IMR-90 (cell line): ENCODE results near the gene PCDHGB5.
"Not testable (repeated sequence)": the region's sequence is repeated elsewhere in the genome, so short reads cannot be mapped to it uniquely, and the experiment has no call there.

Experiments used
- BHLHE40 ChIP-seq: fragments of 150-350 bp; IDR thresholded peaks from 2 replicates; pipeline ENCODE4 v1.6.1; 2016; ENCODE audit warnings: mild to moderate bottlenecking, low read depth, low read length
- CEBPB ChIP-seq: IDR thresholded peaks from 2 replicates; pipeline ENCODE4 v1.6.1; 2012; ENCODE audit warnings: low read depth, low read length, improper control_type of control experiment
- FOS ChIP-seq: fragments of 150-350 bp; IDR thresholded peaks from 2 replicates; pipeline ENCODE4 v1.6.1; 2016; ENCODE audit warnings: low read depth, low read length
- MXI1 ChIP-seq: IDR thresholded peaks from 2 replicates; pipeline ENCODE4 v1.6.1; 2012; ENCODE audit warnings: low read depth, mild to moderate bottlenecking, low read length, moderate library complexity, borderline replicate concordance
- NFE2L2 ChIP-seq: fragments of 150-350 bp; IDR thresholded peaks from 2 replicates; pipeline ENCODE4 v1.6.1; 2016; ENCODE audit warnings: low read depth, mild to moderate bottlenecking, low read length
- POLR2A ChIP-seq: IDR thresholded peaks from 2 replicates; pipeline ENCODE4 v1.6.1; 2012; ENCODE audit warnings: mild to moderate bottlenecking, low read depth, low read length
- RAD21 ChIP-seq: IDR thresholded peaks from 2 replicates; pipeline ENCODE4 v1.6.1; 2012; ENCODE audit warnings: low read length, improper control_type of control experiment
- RFX5 ChIP-seq: IDR thresholded peaks from 2 replicates; pipeline ENCODE4 v1.8.0; 2012; ENCODE audit warnings: low read depth, mild to moderate bottlenecking, low read length, moderate library complexity
- SMC3 ChIP-seq: fragments of 150-350 bp; IDR thresholded peaks from 2 replicates; pipeline ENCODE4 v1.6.1; 2016; ENCODE audit warnings: low read depth, mild to moderate bottlenecking, antibody characterized with exemption, low read length, moderate library complexity
- TF ChIP-seq, protein P1 (sequence below): fragments of 150-350 bp; IDR thresholded peaks from 2 replicates; pipeline ENCODE4 v1.6.1; 2017; ENCODE audit warnings: mild to moderate bottlenecking, antibody characterized with exemption, low read length, low read depth
- TF ChIP-seq, protein P2 (sequence below): conservative IDR thresholded peaks from 2 replicates; pipeline ENCODE4 v1.5.1; 2012; ENCODE audit warnings: mild to moderate bottlenecking, low read depth, low read length, improper control_type of control experiment

DNA sequence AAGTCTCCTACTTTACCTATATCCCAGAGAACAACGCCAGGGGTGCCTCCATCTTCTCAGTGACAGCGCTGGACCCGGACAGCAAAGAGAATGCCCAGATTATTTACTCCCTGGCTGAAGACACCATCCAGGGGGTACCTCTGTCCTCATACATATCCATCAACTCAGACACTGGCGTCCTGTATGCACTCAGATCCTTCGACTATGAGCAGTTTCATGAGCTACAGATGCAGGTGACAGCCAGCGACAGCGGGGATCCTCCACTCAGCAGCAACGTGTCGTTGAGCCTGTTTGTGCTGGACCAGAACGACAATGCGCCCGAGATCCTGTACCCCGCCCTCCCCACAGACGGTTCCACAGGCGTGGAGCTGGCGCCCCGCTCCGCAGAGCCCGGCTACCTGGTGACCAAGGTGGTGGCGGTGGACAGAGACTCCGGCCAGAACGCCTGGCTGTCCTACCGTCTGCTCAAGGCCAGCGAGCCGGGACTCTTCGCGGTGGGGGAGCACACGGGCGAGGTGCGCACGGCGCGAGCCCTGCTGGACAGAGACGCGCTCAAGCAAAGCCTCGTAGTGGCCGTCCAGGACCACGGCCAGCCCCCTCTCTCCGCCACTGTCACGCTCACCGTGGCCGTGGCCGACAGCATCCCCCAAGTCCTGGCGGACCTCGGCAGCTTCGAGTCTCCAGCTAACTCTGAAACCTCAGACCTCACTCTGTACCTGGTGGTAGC, 17.0 kb downstream of the PCDHGB5 start:
- not testable (repeated sequence) for TF ChIP-seq RAD21, MXI1, POLR2A, BHLHE40, CEBPB, RFX5, NFE2L2, SMC3, FOS
- TF ChIP-seq, protein P1, sequence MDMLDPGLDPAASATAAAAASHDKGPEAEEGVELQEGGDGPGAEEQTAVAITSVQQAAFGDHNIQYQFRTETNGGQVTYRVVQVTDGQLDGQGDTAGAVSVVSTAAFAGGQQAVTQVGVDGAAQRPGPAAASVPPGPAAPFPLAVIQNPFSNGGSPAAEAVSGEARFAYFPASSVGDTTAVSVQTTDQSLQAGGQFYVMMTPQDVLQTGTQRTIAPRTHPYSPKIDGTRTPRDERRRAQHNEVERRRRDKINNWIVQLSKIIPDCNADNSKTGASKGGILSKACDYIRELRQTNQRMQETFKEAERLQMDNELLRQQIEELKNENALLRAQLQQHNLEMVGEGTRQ = not testable (repeated sequence)
- TF ChIP-seq, protein P2, sequence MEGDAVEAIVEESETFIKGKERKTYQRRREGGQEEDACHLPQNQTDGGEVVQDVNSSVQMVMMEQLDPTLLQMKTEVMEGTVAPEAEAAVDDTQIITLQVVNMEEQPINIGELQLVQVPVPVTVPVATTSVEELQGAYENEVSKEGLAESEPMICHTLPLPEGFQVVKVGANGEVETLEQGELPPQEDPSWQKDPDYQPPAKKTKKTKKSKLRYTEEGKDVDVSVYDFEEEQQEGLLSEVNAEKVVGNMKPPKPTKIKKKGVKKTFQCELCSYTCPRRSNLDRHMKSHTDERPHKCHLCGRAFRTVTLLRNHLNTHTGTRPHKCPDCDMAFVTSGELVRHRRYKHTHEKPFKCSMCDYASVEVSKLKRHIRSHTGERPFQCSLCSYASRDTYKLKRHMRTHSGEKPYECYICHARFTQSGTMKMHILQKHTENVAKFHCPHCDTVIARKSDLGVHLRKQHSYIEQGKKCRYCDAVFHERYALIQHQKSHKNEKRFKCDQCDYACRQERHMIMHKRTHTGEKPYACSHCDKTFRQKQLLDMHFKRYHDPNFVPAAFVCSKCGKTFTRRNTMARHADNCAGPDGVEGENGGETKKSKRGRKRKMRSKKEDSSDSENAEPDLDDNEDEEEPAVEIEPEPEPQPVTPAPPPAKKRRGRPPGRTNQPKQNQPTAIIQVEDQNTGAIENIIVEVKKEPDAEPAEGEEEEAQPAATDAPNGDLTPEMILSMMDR = not testable (repeated sequence)
